Colon (tissue), 2 donors: ENCODE measurements around the gene PRKCE.

Source experiments
- FAIRE-seq: peaks from 2 replicates; lab custom pipeline; 2012; peaks lifted over from hg19 to GRCh38; lab: Jason Lieb, UNC
- donor health status: control.
- donor health status: control.

Gene PRKCE

DNA sequence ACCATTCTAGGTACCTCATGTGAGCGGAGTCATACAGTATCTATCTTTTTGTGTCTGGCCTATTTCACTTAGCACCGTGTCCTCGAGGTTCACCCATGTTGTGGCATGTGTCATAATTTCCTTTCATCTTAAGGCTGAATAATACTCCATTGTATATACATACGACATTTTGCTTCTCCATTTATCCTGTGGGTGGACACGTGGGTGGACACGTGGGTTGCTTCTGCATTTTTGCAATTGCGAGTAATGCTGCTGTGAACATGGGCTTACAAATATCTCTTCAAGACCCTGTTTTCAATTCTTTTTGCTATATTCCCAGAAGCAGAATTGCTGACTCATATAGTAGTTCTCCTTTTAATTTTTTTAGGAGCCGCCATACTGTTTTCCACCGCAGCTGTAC lies 402.1 kb downstream of the PRKCE start:
- FAIRE-seq: no peak

DNA sequence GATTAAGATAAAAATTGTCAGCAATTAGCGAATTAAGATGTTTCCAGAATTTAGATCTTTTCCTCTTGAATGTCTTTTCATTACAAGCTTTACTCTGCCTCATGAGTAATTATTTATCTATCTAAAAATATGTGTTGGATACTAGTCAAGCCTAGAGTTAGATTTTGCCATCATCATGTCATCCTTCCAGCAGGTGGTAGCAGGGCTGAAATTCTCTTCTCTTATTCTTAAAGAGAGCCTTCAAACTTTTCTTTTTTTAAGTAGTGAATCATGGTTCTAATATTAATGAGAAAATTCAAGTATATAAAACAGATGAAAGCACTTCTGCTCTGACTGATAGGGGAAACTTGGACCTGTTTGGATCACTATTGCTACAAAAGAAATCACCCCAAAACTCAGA lies 405.1 kb downstream of the PRKCE start:
- FAIRE-seq: no peak

DNA sequence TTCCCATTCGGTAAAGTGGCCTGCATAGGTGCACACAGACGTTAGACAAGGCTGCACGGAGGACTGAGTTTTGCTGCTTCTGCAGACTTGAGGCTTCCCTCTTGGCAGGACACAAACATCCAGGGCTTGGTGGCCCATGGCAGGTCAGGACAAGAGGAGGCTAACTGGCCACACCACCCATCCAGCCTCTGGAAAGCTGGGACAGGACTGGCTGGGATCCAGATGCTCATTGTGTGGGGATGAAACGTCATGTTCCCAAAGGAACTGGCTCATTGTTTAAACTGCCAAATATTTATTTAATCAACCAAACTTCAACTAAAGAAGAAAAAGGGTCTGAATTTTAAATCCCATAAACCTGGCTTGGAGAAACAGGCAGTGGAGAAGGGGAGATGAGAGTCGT lies 406.7 kb downstream of the PRKCE start:
- no peak for FAIRE-seq

DNA sequence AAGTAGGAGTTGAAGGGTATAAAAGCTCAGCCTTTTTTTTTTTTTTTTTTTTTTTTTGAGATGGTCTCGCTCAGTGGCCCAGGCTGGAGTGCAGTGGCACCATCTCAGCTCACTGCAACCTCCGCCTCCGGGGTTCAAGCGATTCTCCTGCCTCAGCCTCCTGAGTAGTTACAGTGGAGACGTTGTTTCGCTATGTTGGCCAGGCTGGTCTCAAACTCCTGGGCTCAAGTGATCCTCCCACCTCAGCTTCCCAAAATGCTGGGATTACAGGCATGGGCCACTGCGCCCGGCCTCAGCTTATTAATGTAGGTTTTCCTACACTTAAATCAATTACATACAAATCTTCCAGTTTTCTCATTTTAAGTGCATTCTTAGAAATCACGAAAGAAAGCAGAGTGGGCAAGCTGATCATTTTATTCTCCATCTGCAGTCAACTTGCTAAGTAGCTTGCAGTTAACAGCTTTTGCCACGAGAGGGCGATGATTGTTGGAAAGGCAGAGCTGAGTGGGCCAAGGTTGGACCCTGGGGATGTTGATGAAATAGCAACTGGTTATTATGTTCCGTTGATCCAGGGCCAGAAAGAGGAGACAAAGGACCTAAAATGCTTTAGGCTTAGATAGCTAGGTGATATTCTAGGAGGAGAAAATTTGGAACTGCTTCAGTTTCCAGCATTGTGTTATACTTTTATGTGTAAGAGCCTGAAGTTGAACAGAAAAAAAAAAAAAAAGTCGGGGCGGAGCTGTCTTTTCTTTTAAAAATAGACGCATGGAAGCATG lies 411.4 kb downstream of the PRKCE start:
- no peak for FAIRE-seq

DNA sequence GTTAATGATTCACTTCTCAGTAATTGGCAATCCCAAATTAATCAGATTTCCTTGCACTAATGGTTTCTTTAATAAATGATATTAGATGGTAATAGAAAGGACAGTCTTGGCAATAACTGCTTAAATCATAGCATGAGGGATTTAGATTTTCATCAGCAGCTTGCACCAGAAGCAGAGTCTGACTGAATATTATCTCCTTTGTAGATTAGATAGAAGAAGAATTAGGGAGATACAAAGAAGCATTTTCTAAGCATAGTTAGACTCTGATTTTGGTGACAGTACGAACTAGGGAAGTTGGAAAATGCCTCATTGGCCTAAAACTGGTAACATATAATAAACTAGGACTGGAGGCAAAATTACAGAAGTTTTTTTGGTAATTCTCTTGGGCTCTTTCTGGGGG lies 412.9 kb downstream of the PRKCE start:
- no peak for FAIRE-seq

DNA sequence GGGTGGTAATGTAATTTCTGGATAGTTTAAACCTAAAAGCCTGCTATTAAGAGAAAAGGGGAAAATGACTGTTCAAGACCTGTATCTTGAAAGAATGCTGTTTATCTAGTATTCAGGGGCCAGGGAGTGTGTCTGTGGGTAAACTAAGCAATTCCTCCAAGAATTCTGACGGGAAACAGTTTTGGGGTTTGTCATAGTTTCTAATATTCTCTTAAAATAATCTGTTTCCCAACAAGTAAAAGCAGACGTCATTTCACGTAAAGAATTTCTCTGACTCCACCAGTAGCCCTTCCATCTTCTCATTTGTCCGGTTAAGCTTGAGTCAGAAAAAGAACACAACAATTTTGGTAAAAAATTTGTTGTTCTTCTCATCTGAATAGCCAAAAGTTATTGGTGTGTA lies 413.7 kb downstream of the PRKCE start:
- no peak for FAIRE-seq

DNA sequence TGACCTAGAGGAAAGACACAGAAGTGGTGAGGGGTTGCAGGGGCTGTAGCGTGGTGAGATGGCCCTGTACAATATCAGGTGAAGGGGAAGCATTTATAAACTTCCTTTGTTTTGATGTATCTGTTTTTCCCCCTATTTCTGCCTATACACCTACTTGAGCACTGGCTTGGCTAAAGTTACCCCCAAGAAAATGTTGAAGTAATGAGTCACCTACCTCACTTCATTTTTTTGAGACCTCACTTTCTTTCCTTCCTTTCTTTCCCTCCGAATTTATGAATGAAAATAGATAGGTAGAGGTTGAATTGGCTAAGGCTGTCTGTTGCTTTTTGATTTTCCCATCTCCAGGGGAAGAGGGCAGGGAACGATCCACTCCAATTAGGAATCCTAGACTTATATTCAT lies 414.6 kb downstream of the PRKCE start:
- no peak for FAIRE-seq

DNA sequence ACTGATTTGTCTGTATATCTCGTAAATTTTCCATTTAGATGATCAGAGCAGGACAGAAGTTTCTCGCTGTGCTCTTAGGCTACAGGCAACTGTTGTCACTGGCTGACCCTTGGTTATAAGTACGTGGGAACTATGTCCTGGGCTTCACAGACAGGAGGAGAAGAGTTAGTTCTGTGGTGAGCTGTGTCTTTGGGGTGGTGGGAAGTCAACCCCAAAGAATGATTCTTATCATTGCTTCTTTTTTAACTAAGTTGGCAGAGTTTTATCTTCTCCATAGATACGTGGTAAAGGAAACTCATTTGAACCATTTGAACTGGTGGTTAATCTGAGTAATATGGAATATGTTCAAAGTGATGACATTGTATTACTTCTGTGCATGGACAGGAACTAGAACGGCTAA lies 415.1 kb downstream of the PRKCE start:
- FAIRE-seq: no peak

DNA sequence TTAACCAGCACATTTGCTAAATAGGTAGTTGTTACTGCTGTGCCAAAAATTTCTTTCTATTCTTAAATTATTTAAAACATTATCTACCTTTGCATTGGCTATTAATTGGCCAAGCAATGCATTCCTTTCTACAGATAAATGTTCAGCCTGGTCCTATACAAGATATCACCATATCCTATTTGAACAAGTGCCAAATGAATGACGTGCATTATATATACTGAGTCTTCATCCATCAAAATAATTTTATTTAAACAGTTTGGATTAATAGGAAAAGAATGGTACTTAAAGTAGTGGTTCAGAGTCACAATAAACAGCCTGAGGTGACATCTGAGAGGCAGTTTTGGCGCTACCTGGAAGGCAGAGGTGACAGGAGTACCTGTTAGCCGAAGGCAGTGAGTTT lies 415.6 kb downstream of the PRKCE start:
- FAIRE-seq: no peak

DNA sequence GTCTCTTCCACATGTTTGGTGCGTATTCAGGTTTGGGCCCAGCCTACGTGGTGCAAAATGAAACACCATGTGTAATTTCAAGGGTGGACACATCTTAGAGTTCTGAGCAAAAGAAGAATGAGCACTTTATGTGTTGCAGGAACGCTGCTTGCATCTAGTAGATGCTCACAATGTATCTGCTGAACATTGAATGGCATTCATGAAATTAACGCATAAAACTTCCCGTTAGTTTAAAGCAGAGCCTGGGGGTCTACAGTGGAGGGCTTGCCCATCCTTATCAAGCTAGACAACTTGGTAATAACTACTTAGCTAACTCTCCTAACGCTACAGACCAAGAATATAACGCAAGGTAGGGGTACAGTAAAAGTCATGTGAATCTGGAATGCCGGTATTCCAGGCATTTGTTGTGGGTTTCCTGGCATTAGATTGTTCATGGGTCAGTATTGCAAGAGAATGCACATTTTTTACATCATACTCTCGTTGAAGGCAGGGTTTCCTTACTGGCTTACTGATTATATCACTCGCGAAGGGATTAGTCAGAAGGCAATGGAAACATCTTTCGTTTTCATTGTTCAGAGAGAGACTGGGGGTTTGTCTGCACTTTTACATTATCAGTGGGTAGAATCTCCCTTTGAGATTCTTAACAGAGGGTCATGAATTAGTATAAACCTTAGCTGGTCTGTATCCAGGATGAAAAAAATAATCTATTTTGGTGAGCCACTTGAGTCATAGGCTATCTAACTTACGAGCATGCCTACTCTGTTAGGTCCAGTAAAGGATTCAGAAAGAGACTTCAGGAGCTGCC lies 416.2 kb downstream of the PRKCE start:
- no peak for FAIRE-seq

DNA sequence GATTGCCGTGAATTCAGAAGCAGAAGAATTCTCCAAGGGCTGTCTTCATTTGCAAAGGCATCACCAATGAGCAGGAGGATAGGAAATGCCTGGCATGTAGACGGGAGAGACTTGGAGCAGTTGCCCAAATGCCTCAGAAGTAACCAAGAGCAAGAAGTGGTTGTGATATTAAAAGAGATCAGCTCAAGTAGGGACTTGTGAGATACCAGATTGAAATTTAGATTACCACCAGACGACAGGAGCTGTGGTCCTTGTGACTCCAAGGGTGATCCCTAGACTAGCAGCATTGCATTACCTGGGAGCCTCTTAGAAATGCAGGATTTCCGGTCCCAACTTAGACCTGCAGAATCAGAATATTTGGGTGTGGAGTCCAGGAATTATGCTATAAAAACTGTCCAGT lies 417.2 kb downstream of the PRKCE start:
- FAIRE-seq: no peak

DNA sequence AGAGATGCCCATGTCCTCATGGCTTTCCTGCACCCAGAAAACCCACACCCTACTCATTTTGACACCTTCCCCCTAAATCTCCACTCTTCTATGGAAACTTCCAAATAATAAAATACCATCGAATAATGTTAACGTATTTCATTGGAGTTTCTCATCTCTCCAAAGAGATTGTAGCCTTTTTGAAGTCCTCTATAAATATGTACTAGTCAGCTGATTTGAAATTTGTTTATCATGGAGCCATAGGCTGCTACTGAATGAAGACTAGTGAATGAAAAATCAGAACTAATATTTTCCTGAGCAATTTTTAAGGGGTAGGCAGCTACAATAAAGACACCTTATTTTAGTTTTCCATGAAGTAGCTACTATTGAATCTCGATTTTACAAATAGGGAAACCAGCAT lies 419.6 kb downstream of the PRKCE start:
- FAIRE-seq: no peak

DNA sequence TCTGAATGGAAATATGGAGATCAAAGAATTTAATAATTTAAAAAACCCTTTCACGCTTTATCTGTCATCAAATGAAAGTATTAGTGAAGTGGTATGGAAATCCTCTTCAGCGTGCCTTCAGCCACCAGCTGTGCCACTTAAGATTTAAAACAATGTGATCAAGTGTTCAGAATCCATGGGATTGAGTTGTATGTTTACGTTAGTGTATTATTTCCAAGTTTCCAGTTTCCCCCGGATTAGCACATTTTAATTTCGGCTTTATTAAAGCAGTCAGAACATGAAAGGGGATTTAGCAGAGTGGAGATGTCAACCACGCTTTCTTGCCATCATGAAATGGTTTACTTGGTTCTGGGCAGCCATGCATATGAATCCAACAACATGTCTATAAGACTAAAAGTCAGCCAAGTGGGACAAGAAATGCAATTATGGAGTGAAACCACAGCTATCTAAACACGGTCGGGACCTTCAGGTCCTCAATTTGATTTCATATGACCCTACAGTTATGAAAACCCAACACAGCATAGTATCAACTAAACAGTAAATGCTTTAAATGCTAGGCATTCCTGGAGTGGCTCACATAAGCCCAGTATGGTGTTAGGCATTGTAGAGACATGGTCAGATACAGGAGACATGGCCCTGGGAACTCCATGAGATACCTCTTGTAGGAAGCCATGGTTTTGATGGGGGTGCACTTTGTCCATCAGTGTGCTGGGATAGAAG lies 420.8 kb downstream of the PRKCE start:
- FAIRE-seq: no peak

DNA sequence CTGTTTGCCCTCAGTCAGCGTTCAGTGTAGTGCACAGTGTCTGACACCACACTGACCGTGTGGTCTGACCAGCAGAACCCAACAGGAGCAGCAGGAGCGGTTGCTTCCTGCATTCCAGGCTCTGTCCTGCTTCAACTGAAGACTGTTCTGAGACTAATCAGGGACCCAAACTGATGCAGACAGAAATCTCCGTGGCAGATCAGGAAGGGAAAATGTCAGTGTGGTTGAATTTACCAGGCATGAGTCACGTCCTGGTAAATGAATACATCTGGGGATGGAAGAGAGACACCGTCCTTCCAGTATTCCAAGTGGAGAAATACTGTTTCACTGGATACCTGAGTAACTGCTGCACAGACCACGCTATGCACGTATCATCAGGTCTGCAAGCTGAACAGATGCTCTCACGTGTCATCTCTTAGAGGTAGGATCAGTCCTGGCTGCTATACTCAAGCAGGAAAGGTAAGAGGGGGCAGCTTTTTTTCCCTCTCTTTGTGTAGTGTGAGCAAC lies 422.1 kb downstream of the PRKCE start:
- FAIRE-seq: no peak

DNA sequence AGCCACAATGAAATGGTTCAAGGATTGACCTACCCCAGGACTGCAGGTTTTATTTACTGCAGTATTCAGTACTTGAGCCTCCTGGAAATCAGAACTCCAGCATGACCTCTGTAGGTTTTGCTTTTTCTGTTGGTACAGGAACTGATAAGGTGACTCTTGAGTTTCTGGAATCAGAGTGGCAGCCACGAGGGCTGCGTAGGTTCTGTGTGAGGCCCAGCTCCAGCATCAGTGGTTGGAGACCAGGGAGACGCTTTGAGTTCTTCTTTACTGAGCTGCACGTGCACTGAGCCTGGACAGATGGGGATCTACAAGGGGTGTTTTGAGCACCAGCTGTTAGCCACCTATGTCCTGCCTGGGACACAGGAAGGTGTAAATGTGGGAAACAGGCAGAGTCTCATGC lies 423.0 kb downstream of the PRKCE start:
- no peak for FAIRE-seq

DNA sequence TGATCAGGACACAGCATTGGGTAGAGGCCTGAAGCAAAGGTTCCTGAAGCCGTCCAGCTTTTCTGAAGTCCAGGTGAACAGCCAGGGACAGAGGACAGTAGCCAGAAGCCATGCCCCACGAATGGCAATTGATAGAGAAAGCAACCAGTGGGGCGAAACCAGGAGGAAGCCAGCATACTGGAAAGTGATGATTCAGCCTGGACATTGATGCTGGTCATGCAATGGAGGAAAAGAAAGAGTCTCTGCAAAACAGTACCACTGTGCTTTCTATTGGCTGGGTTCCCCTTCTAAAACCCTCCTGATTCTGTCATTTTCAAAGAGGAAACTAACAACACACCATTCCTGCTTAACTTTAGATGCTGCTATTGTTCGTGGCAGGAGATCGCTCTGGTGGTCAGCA lies 424.4 kb downstream of the PRKCE start:
- FAIRE-seq: no peak

DNA sequence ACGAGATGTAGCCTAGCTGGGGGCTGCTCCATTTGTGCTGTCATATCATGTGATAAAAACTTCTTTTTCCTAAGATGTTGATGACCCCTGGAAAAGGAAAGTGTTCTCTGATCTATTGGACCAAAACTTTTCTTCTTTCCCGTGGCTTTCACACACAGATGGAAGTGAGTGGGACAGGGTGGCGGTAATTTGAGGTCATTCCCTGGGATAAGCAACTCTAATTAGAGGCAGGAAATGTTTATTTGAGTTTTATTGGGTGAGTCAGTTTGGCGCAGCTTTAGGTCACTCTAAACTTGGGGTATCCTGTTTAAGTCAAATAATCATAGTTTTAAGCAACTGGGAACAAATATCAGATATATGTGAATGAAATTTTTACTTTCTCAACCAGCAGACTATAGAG lies 424.8 kb downstream of the PRKCE start:
- no peak for FAIRE-seq

DNA sequence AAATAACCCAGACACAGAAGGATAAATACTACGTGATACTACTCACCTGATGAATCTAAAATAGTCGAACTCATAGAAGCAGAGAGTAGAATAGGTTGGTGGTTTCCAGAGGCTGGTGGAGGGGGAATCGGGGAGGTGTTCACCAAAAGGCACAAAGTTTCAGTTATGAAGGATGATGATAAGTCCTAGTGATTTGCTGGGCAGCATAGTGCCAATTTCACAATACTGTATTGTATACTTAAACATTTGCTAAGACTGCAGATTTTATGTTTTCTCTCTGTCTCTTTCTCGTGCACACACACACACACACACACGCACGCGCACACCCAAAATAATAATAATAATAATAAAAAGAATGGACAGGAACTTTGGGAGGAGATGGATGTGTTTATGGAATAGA lies 425.4 kb downstream of the PRKCE start:
- FAIRE-seq: no peak

DNA sequence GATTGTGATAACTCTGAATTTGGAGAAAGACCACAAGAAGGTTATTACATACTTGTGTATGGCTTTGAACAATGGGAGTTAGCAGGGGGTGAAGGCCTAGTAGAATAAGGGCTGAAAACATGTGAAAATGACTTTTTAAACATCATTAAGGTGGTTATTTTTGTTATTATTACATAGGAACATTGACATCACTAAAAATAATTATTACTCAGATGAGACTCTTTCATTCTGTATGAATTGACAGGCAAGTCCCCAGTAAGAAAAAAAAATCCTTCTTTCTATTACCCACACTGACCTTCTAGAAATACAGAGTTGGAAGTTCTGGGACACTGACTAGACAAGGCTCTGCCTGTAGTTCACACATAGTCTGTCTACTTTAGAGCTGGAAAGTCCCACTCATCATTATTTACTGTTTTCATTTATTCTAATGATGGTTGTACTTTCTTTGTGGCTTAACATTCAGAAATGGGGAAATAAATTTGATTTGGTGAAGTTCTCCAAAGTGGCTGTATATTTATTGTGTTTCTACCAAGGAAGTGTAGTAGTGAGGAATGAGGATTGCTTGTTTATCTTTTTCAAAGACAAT lies 426.1 kb downstream of the PRKCE start:
- FAIRE-seq: no peak

DNA sequence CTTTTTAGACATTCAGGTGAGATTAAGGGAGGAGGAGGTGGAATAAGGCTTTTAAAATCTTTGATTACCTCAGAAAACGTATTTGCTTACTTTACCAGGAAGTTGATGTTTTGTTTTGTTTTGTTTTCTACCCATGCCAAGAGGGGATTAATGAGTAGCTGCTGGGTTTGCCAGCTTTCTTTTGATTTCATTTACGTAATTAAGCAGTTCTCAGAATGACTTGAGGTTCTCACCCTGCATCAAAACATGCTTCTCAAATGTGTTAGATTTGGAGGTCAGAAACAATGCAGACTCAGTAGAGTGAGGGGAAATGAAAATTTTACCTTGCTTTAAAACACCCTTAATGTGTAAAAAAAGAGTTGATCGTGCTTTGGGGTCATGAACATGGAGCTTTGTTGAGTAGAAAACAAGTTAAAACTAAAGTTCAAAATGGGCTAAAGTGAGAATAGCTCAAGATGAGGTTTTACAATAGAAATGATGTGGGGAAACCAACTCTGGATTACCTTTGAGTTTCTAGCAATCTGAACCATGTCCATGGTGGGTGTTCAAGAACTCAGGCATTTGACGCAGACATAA lies 428.6 kb downstream of the PRKCE start:
- no peak for FAIRE-seq

DNA sequence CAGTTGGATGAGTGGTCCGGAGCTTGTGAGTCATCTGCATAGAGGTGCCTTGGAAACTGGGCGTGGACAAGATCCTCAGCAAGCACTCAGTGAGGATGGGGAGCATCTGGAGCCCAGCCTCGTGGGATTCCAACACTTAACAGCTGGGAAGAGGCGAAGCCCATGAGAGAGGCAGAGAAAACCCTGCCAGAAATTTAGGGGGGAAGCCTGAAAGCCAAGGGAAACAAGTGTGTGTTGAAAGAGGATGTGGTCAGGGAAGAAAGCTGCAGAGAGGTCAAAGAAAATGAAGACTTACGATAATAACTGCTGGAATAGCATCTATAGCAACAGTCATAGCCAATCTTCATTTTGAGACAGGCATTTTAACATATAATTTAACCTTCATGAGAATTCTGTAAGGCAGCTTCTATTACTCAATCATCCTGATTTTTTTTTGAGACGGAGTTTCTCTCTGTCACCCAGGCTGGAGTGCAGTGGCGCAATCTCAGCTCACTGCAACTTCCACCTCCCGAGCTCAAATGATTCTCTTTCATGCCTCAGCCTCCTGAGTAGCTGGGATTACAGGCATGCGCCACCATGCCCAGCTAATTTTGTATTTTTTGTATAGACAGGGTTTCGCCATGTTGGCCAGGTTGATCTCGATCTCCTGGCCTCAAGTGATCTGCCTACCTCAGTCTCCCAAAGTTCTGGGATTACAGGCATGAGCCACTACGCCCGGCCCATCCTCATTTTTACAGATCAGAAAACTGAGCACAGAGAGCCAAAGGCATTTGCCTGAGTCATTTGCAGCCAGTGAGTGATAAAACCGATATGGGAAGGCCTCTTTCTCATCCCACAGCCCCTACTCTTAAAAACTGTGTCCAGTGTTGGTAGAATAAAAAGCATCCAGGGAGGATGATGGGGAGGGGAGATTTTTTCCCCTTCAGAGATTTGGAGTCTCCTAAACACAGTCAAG lies 431.3 kb downstream of the PRKCE start:
- FAIRE-seq: no peak
